ENCODE data around the gene APBA1. TPM values are rescaled to one million over a fixed set of nuclear protein-coding genes. Genes with fewer than 3 reads are reported as not detected.

APBA1 gene
- polyA plus RNA-seq, 1 experiment, result 6.7 TPM

GRCh38 chr9:69590266-69590665 lies 81.9 kb downstream of the APBA1 start:
- Histone ChIP-seq H3K9me3 (ENCODE audit: control insufficient read depth, insufficient read depth, low read length) (no peaks in the 10 kb centered on the region), H3K27me3 (ENCODE audit: control insufficient read depth, insufficient read depth, low read length) (no peaks in the 10 kb centered on the region), H3K4me3 (ENCODE audit: low read depth, low read length) (no peak overlapping the region), H3K27ac (ENCODE audit: low read depth, low read length) (no peak overlapping the region)
- POLR2A ChIA-PET, result no interaction called here
- CTCF ChIA-PET, result no interaction called here
- no peak for TF ChIP-seq CTCF (IDR thresholded peaks at IDR 0.05; ENCODE audit: low read depth, low read length)
- no peak for DNase-seq (ENCODE audit: low read depth, low spot score)

GRCh38 chr9:69589156-69589555 lies 83.0 kb downstream of the APBA1 start:
- Histone ChIP-seq H3K9me3 (ENCODE audit: control insufficient read depth, insufficient read depth, low read length) (no peaks in the 10 kb centered on the region), H3K4me3 (ENCODE audit: low read depth, low read length) (no peak overlapping the region), H3K27me3 (ENCODE audit: control insufficient read depth, insufficient read depth, low read length) (no peaks in the 10 kb centered on the region), H3K27ac (ENCODE audit: low read depth, low read length) (no peak overlapping the region)
- CTCF ChIA-PET, result no interaction called here
- no peak for TF ChIP-seq CTCF (IDR thresholded peaks at IDR 0.05; ENCODE audit: low read depth, low read length)
- DNase-seq (ENCODE audit: low read depth, low spot score), result no peak
- POLR2A ChIA-PET, result no interaction called here

- POLR2A ChIA-PET, result no interaction called here
- H3K4me3 ChIP-seq (ENCODE audit: low read depth, low read length), result no peak overlapping the region
- CTCF ChIA-PET, result no interaction called here
- DNase-seq (ENCODE audit: low read depth, low spot score), result no peak
- no peaks in the 10 kb centered on the region for H3K9me3 ChIP-seq (ENCODE audit: control insufficient read depth, insufficient read depth, low read length)
- no peak overlapping the region for H3K27ac ChIP-seq (ENCODE audit: low read depth, low read length)
- no peak for TF ChIP-seq CTCF (IDR thresholded peaks at IDR 0.05; ENCODE audit: low read depth, low read length)
- no peaks in the 10 kb centered on the region for H3K27me3 ChIP-seq (ENCODE audit: control insufficient read depth, insufficient read depth, low read length)
These were observed 86.6 kb downstream of the APBA1 start for GRCh38 chr9:69585571-69585970.

- ChIA-PET POLR2A (no interaction called here), CTCF (interaction anchor here (0.8 kb wide), 1 partner anchor 201 kb away, joined by 3 read pairs; no protein-coding TSS in a partner anchor)
- H3K9me3 ChIP-seq (ENCODE audit: control insufficient read depth, insufficient read depth, low read length), result no peaks in the 10 kb centered on the region
- no peak for TF ChIP-seq CTCF (IDR thresholded peaks at IDR 0.05; ENCODE audit: low read depth, low read length)
- no peaks in the 10 kb centered on the region for H3K27me3 ChIP-seq (ENCODE audit: control insufficient read depth, insufficient read depth, low read length)
- no peak for DNase-seq (ENCODE audit: low read depth, low spot score)
- no peak overlapping the region for H3K27ac ChIP-seq (ENCODE audit: low read depth, low read length)
- H3K4me3 ChIP-seq (ENCODE audit: low read depth, low read length), result no peak overlapping the region
These were observed 87.4 kb downstream of the APBA1 start for GRCh38 chr9:69584759-69585158.

- Histone ChIP-seq H3K4me3 (ENCODE audit: low read depth, low read length) (no peak overlapping the region), H3K27ac (ENCODE audit: low read depth, low read length) (no peak overlapping the region), H3K9me3 (ENCODE audit: control insufficient read depth, insufficient read depth, low read length) (no peaks in the 10 kb centered on the region), H3K27me3 (ENCODE audit: control insufficient read depth, insufficient read depth, low read length) (no peaks in the 10 kb centered on the region)
- POLR2A ChIA-PET, result no interaction called here
- TF ChIP-seq CTCF (IDR thresholded peaks at IDR 0.05; ENCODE audit: low read depth, low read length), result no peak
- no peak for DNase-seq (ENCODE audit: low read depth, low spot score)
- CTCF ChIA-PET, result no interaction called here
These were observed 88.4 kb downstream of the APBA1 start for GRCh38 chr9:69583645-69584234.

All from AG04450 (cell line).